ENCODE results near the gene SYNRG. TPM values are rescaled to one million over a fixed set of nuclear protein-coding genes. Genes with fewer than 3 reads are reported as not detected.

Gene SYNRG
- total RNA-seq, 1 experiment from 2014 or later, result 29.8 TPM

GRCh38 chr17:37607637-37608331 is 1.4 kb downstream of the SYNRG start:
- DNase-seq (ENCODE audit: low spot score), result no peak
- in situ Hi-C loops (cut with HindIII; ENCODE audit: low sequenced_read_pairs), result no loop called here

GRCh38 chr17:37605813-37606505 is 3.3 kb downstream of the SYNRG start:
- DNase-seq (ENCODE audit: low spot score), result no peak
- in situ Hi-C loops (cut with HindIII; ENCODE audit: low sequenced_read_pairs), result no loop called here

- in situ Hi-C loops (cut with HindIII; ENCODE audit: low sequenced_read_pairs), result no loop called here
- DNase-seq (ENCODE audit: low spot score), result no peak
Measured at GRCh38 chr17:37605081-37605480, 4.1 kb downstream of the SYNRG start.

- in situ Hi-C loops (cut with HindIII; ENCODE audit: low sequenced_read_pairs), result no loop called here
- DNase-seq (ENCODE audit: low spot score), result no peak
Measured at GRCh38 chr17:37604556-37604955, 4.7 kb downstream of the SYNRG start.

- DNase-seq (ENCODE audit: low spot score), result no peak
- in situ Hi-C loops (cut with HindIII; ENCODE audit: low sequenced_read_pairs), result no loop called here
Measured at GRCh38 chr17:37598145-37598544, 11.1 kb downstream of the SYNRG start.

GRCh38 chr17:37592291-37592690 is 16.9 kb downstream of the SYNRG start:
- in situ Hi-C loops (cut with HindIII; ENCODE audit: low sequenced_read_pairs), result no loop called here
- DNase-seq (ENCODE audit: low spot score), result no peak

- no peak for DNase-seq (ENCODE audit: low spot score)
- in situ Hi-C loops (cut with HindIII; ENCODE audit: low sequenced_read_pairs), result no loop called here
Measured at GRCh38 chr17:37585066-37585465, 24.2 kb downstream of the SYNRG start.

GRCh38 chr17:37576281-37576680 is 32.9 kb downstream of the SYNRG start:
- DNase-seq (ENCODE audit: low spot score), result no peak
- in situ Hi-C loops (cut with HindIII; ENCODE audit: low sequenced_read_pairs), result no loop called here

GRCh38 chr17:37574427-37574826 is 34.8 kb downstream of the SYNRG start:
- in situ Hi-C loops (cut with HindIII; ENCODE audit: low sequenced_read_pairs), result no loop called here
- DNase-seq (ENCODE audit: low spot score), result no peak

- no peak for DNase-seq (ENCODE audit: low spot score)
- in situ Hi-C loops (cut with HindIII; ENCODE audit: low sequenced_read_pairs), result no loop called here
Measured at GRCh38 chr17:37571674-37572073, 37.5 kb downstream of the SYNRG start.

GRCh38 chr17:37570527-37571093 is 38.6 kb downstream of the SYNRG start:
- DNase-seq (ENCODE audit: low spot score), result peak; percentile 69
- in situ Hi-C loops (cut with HindIII; ENCODE audit: low sequenced_read_pairs), result no loop called here

GRCh38 chr17:37568350-37569053 is 40.7 kb downstream of the SYNRG start:
- DNase-seq (ENCODE audit: low spot score), result no peak
- in situ Hi-C loops (cut with HindIII; ENCODE audit: low sequenced_read_pairs), result no loop called here

- no peak for DNase-seq (ENCODE audit: low spot score)
- in situ Hi-C loops (cut with HindIII; ENCODE audit: low sequenced_read_pairs), result no loop called here
Measured at GRCh38 chr17:37567538-37567937, 41.7 kb downstream of the SYNRG start.

- DNase-seq (ENCODE audit: low spot score), result no peak
- in situ Hi-C loops (cut with HindIII; ENCODE audit: low sequenced_read_pairs), result no loop called here
Measured at GRCh38 chr17:37567137-37567536, 42.1 kb downstream of the SYNRG start.

GRCh38 chr17:37564252-37564651 is 45.0 kb downstream of the SYNRG start:
- no peak for DNase-seq (ENCODE audit: low spot score)
- in situ Hi-C loops (cut with HindIII; ENCODE audit: low sequenced_read_pairs), result no loop called here

GRCh38 chr17:37562016-37562745 is 47.0 kb downstream of the SYNRG start:
- DNase-seq (ENCODE audit: low spot score), result no peak
- in situ Hi-C loops (cut with HindIII; ENCODE audit: low sequenced_read_pairs), result no loop called here

GRCh38 chr17:37558299-37558698 is 50.9 kb downstream of the SYNRG start:
- in situ Hi-C loops (cut with HindIII; ENCODE audit: low sequenced_read_pairs), result no loop called here
- DNase-seq (ENCODE audit: low spot score), result no peak

- in situ Hi-C loops (cut with HindIII; ENCODE audit: low sequenced_read_pairs), result no loop called here
- no peak for DNase-seq (ENCODE audit: low spot score)
Measured at GRCh38 chr17:37557482-37557881, 51.7 kb downstream of the SYNRG start.

- no peak for DNase-seq (ENCODE audit: low spot score)
- in situ Hi-C loops (cut with HindIII; ENCODE audit: low sequenced_read_pairs), result no loop called here
Measured at GRCh38 chr17:37555386-37555785, 53.8 kb downstream of the SYNRG start.

All from G401 (cell line).